ENCODE results near the gene CGNL1. TPM values are rescaled to one million over a fixed set of nuclear protein-coding genes. Genes with fewer than 3 reads are reported as not detected.

Gene CGNL1
- total RNA-seq, 1 donor from 2014 or later, result 3.0 TPM

- peaks cover 4% of the 10 kb centered on the region for H3K9me3 Mint-ChIP-seq
- Histone ChIP-seq H3K4me1 (peaks cover 34% of the 10 kb centered on the region), H3K4me2 (no peak overlapping the region), H3F3A (ENCODE audit: low read depth) (peaks cover 27% of the 10 kb centered on the region), H3K27me3 (no peaks in the 10 kb centered on the region), H4K20me1 (ENCODE audit: low read depth) (no peaks in the 10 kb centered on the region), H3K79me2 (ENCODE audit: low read depth) (no peaks in the 10 kb centered on the region), H3K27ac (no peak overlapping the region), H2AFZ (replicated peaks) (no peak overlapping the region), H3K36me3 (no peaks in the 10 kb centered on the region), H3K4me3 (no peak overlapping the region), H3K9me3 (ENCODE audit: low read depth) (no peaks in the 10 kb centered on the region), H3K9ac (no peak overlapping the region)
- H3K4me3 Mint-ChIP-seq, result no peak overlapping the region
- no peak for DNase-seq (ENCODE audit: low spot score)
- H3K36me3 Mint-ChIP-seq, result peaks cover 2% of the 10 kb centered on the region
- H3K4me1 Mint-ChIP-seq, result peaks cover 26% of the 10 kb centered on the region
- H3K27ac Mint-ChIP-seq, result no peak overlapping the region
- peaks cover 19% of the 10 kb centered on the region for H3K27me3 Mint-ChIP-seq (ENCODE audit: insufficient read depth, low read depth)
- TF ChIP-seq EZH2phosphoT487 (IDR thresholded peaks at IDR 0.05) (no peak), CTCF (IDR thresholded peaks at IDR 0.05) (no peak), EZH2 (IDR thresholded peaks at IDR 0.05) (no peak)
Observed at GRCh38 chr15:57389991-57390390, 13.7 kb downstream of the CGNL1 start.

GRCh38 chr15:57390583-57390982 is 14.3 kb downstream of the CGNL1 start:
- H3K9me3 ChIP-seq (ENCODE audit: low read depth), result no peaks in the 10 kb centered on the region
- no peaks in the 10 kb centered on the region for H3K36me3 ChIP-seq
- no peak overlapping the region for H3K4me3 Mint-ChIP-seq
- H3K27me3 Mint-ChIP-seq (ENCODE audit: insufficient read depth, low read depth), result peaks cover 19% of the 10 kb centered on the region
- no peaks in the 10 kb centered on the region for H3K27me3 ChIP-seq
- H3F3A ChIP-seq (ENCODE audit: low read depth), result peaks cover 23% of the 10 kb centered on the region
- H3K4me2 ChIP-seq, result no peak overlapping the region
- TF ChIP-seq EZH2 (IDR thresholded peaks at IDR 0.05) (no peak), CTCF (IDR thresholded peaks at IDR 0.05) (no peak), EZH2phosphoT487 (IDR thresholded peaks at IDR 0.05) (no peak)
- DNase-seq (ENCODE audit: low spot score), result no peak
- H3K27ac Mint-ChIP-seq, result no peak overlapping the region
- H3K79me2 ChIP-seq (ENCODE audit: low read depth), result no peaks in the 10 kb centered on the region
- no peak overlapping the region for H3K9ac ChIP-seq
- H3K36me3 Mint-ChIP-seq, result peaks cover 2% of the 10 kb centered on the region
- H2AFZ ChIP-seq (replicated peaks), result no peak overlapping the region
- no peak overlapping the region for H3K27ac ChIP-seq
- peaks cover 4% of the 10 kb centered on the region for H3K9me3 Mint-ChIP-seq
- H3K4me1 ChIP-seq, result peaks cover 32% of the 10 kb centered on the region
- H3K4me3 ChIP-seq, result no peak overlapping the region
- peaks cover 31% of the 10 kb centered on the region for H3K4me1 Mint-ChIP-seq
- no peaks in the 10 kb centered on the region for H4K20me1 ChIP-seq (ENCODE audit: low read depth)

- Mint-ChIP-seq H3K27me3 (ENCODE audit: insufficient read depth, low read depth) (peaks cover 19% of the 10 kb centered on the region), H3K36me3 (peaks cover 2% of the 10 kb centered on the region), H3K9me3 (peaks cover 4% of the 10 kb centered on the region), H3K4me1 (peaks cover 36% of the 10 kb centered on the region), H3K4me3 (no peak overlapping the region), H3K27ac (no peak overlapping the region)
- Histone ChIP-seq H3K4me2 (no peak overlapping the region), H3K27ac (no peak overlapping the region), H3K36me3 (no peaks in the 10 kb centered on the region), H3K79me2 (ENCODE audit: low read depth) (no peaks in the 10 kb centered on the region), H3K27me3 (no peaks in the 10 kb centered on the region), H3K4me1 (peaks cover 24% of the 10 kb centered on the region), H2AFZ (replicated peaks) (no peak overlapping the region), H3K9ac (no peak overlapping the region), H3F3A (ENCODE audit: low read depth) (peaks cover 15% of the 10 kb centered on the region), H3K9me3 (ENCODE audit: low read depth) (no peaks in the 10 kb centered on the region), H3K4me3 (no peak overlapping the region), H4K20me1 (ENCODE audit: low read depth) (no peaks in the 10 kb centered on the region)
- TF ChIP-seq EZH2 (IDR thresholded peaks at IDR 0.05) (no peak), CTCF (IDR thresholded peaks at IDR 0.05) (no peak), EZH2phosphoT487 (IDR thresholded peaks at IDR 0.05) (no peak)
- DNase-seq (ENCODE audit: low spot score), result no peak
Observed at GRCh38 chr15:57391537-57391936, 15.2 kb downstream of the CGNL1 start.
